ENCODE data around the gene ATP2B1.
"Not testable (repeated sequence)": the region's sequence is repeated elsewhere in the genome, so short reads cannot be mapped to it uniquely, and the experiment has no call there.

Gene ATP2B1

DNA sequence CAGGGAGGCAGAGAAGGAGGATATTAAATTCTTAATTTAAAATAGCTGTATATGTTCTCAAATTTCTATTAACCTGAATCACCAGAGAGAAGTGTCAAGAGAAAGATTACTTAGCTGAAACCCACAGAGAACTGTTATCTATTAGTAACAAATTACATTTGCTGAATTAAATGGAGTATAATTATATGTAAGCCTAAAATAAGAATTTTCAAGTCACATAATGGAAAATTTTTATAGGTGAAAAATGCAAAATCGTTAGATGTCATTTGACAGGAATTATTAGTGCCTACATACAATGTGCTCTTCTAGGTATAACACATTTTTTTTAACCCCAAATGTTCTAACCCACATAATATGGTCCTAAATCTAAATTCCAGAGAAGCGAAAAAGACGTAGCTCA is 4.1 kb upstream of the ATP2B1 start:
- DNase-seq (ENCODE audit: low read depth) = no peak

DNA sequence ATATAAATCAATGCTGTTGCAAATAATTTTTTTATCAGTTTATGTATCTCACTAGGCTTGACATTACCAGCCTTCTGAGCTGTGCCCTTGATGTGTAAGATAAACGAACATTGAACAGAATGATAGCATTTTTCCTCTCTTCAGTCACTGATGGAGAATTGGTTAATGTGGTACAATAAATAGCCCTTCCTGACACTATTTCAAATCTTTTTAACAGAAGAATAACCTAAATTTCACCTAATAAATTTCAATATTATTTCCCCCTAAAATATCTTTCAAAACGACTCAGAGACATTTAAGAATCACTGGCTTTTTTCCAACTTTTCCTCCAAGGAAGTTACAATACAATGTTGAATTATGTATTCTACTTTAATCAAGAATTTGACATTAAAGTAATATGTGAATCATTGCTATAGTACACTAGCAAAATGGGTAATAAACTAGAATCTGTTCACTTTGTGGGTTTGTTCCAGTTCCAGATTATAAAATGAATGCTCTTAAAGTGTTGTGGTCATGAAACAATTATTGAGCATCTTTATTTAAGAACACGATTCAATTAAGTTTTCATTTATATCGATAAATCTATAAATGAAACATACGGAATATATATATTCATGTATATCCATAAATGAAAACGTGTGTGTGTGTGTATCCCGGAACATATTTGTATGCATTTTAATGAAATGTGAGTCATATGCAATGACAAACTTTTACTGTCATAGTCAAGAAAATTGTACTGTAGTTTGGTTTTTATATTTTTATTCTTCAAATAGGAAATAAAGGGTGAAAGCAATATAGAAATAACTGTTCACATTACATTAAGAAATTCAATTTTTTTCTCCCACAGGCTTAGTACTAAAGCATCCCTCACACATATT is 2.5 kb upstream of the ATP2B1 start:
- DNase-seq (ENCODE audit: low read depth) = no peak

DNA sequence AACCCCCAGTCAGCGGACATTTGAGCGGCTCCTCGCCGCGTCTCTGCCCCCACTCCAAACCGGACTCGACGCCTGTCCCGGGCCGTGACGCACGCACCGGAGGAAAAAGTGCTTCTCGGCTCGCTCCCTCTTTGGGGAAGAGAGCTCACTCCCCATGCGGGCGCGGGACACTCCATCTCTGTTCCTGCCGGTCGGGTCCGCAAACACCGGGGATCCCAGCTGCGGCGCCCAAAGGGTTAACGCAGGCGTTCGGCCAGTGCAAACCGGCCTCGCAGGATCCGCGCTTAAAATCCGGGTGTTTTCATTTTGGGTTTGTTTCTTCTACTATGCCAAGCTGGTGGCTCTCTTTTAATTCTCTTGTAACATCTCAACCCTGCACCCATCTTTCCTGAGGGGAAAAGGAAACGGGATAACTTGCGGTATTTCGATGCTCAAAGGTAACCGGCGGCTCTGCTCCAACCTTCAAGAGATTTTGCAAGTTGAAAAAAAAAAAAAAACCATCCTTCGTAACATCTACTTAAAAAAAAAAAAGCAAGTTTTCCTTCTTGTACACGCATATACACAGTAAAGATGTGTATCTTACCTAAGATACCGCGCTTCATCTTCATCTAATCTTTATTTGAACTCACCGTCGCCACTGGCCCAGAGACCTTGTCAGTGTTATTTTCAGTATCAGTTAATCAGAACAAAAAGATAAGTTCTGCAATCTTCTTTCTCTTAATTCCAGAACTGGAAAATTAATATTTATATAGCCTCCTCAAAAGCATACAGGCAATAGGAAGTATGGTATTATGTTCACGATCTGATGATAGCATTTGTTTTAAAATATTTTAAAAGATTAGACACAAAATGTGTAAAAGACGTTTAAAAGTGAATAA is 1.6 kb upstream of the ATP2B1 start:
- peak; percentile 42 for DNase-seq (ENCODE audit: low read depth)

DNA sequence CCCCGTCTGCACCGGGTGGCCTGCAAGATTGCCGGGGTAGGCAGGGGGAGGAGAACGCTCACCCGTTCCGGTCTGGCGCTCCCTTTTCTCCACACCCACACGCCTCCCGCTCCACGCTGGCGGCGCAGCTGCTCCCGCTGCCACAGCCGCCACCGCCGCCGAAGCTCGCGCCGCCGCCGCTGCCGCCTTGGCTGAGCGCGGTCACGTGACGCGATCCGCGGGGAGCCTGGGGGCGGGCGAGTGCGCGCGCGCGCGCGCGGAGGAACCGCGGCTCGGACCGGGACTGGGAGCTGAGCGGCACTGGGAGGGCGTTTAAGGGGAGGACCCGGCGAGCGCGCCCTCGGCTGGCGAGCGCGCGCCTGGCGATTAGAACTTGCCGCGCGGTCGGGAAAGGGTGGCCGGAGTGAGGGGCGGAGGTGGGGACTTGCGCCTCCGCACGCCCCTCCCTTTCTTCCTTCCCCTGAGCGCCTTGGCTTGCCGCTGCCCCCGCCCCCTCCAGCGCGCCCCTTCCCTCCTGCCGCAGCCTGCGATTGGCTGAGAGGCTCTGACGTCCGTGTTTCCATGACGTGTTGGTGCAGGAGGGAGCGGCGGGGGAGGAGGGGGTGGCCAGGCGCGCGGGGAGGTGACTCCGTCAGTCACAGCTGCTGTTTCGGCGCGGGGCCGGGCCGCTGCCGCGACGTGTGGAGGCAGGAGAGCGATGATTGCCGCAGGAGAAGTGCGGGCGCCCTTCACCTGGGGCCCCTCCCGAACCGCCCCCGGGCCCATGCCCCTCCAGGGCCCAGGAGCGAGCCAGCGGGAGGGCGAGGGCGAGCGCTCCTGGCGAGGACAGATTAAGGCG is 738 bp upstream of the ATP2B1 start:
- peak; percentile 100 for DNase-seq (ENCODE audit: low read depth)

DNA sequence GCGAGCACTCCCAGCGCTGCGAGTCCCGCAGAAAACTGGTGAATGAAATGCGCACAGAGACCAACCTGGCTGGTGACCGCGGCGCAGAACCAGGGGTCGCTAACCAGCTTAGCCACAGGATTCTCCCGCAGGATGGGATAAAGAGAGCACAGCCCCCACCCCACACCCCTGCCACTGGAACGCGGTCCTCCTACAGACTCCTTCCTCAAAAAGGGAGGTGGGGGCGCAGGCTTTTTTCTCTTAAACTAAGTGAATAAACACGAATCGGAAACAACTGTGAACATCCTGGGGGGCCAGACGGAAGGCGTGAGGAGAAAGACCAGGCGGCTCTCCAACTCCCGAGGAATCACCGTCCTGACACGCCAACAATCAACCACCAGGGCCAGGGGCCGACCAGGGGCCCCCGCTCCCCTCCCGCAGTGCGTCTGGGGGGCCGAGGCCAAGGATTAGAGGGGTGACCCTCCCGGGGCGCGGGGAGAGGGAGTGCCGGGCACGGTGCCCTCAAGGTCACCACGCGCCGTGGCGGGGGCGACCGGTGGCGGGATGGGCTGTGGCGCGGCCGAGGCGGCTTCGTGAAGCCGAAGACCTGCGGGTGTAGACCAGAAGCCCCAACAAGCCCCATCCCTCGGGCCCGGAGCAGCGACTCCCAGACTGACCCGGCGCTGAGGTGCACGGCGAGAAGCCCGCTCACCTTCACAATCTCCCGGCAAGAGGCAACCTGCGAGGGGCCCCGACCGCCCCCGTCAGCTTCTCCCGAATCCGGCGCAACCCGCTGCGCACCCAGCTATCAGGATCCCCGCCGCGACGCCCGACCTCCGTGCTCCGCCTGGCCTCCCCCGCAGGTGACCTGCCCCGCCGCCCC is 704 bp downstream of the ATP2B1 start:
- DNase-seq (ENCODE audit: low read depth) = peak; percentile 40

DNA sequence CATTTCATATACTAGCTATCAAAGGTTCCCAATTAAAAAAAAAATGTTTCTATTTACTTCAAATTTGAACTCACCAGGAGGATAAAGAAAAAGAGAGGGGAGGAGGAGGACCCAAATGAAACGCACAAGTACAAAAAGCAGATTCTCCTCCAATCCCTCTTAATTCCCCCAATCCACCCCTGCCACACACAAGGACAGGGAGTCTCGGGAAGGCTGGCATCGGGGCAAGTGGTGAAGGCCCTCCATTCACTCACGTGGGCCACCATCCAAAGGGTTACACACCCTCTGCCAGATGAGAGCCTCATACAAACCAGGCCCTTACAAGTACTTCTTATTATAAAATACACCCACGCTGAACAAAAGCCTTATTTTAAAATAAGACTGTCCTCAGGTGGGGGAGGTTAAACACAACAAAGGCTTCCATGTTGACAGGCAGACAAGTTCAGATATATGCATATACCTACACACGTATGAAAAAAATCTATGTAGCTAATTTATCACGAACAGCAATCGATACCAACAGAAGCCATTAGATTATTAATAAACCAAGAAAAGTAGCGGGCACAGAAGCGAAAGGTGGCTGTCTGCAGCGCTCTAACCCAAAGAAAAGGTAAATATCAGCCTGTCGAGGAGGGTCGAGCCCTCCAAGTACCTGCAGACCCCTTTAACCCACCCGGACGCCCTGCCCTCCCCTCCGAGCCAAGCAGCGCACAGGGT is 1.5 kb downstream of the ATP2B1 start:
- DNase-seq (ENCODE audit: low read depth) = no peak

DNA sequence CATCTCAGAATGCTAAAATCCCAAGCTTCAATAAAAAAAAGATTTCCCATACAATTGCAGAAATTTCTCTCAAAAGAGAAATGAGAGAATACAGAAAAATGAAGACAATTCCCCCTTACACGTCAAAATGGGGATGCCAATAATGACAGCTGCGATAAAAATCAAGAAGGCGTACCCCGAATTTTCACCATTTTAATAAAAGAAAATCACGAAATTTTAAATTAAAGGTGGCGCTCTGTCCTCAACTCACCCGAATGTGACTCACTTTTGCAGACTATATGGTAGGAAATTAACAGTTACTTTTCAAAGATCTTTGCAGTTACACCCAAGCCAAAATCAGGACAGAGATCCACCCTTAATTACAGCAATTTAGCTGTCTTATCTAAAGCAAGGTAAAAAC is 2.1 kb downstream of the ATP2B1 start:
- no peak for DNase-seq (ENCODE audit: low read depth)

DNA sequence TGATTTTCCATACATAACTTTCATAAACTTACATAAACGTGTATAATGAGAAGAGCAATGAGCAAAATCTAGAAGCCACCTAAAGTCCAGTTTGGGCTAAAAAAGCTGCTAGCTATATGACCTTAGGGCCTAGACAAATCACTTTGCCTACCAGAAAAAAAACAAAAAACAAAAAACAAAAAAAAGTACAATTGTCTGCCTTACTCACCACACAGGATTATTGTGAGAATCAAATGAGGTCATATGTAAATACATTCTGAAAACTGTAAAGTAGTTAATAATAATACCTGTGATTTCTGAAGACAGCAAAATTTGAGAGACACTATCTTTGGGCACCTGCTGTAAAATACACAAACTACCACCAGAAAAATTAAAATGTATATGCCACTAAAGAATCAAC is 4.2 kb downstream of the ATP2B1 start:
- no peak for DNase-seq (ENCODE audit: low read depth)

DNA sequence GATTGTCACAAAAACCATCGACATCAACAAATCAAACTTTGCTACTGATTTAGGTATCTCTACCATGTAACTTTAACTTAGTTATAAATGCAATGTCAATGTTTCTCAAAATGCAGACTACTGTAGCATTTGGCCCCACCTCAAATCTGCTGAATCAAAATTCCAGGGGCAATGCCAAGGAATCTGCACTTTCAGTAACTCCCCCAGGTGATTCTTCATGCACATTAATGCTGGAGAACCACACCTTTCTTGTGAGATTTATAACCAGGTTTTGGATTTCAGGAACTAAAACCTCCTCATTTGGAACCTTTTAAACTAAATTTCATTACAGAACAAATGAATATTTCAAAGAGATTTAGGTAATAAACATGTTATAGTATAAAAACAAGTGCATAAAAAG is 4.9 kb downstream of the ATP2B1 start:
- DNase-seq (ENCODE audit: low read depth) = no peak

DNA sequence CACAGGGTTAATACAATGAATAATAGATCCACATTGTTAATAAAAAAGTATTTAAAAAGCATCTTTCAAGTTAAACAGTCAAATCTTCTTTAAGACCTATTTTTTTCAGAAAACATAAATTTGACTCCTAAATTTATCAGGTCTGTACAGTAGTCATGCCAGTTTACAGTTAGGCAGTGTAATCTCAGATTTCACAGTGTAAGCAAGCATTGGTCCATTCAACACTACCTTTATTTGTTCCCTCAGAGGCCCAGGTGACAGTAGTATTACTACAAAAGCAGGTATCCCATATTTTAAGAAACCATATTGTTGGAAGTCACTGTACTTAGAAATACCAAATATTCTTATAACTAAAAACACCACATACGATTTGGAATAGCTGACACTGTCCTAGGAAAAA is 6.1 kb downstream of the ATP2B1 start:
- no peak for DNase-seq (ENCODE audit: low read depth)

DNA sequence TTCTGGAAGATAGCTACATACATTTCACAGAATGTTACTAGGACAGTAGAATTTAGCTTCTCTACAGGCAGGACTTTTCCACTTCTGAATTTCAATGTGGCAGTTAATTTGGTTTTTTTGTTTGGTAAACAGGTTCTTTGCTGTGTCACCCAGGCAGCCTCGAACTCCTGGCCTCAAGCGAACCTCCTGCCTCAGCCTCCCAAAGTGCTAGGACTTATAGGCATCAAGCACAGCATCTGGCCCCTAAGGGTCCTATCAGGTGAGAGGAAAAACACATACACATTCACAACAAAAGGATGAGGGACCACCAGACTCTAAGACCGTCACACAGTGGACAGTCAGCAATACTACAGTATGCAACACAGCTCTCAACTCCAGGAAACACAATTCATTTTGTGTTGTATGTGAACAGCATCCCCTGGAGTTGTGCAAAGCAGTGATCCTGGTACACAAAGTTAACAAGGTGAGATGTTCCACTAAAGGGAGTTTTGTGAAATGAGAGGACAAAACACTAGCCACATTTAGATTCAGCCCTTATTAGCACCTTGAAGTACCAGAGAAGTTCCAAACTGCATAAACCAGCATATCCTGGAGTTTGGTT is 6.9 kb downstream of the ATP2B1 start:
- no peak for DNase-seq (ENCODE audit: low read depth)

DNA sequence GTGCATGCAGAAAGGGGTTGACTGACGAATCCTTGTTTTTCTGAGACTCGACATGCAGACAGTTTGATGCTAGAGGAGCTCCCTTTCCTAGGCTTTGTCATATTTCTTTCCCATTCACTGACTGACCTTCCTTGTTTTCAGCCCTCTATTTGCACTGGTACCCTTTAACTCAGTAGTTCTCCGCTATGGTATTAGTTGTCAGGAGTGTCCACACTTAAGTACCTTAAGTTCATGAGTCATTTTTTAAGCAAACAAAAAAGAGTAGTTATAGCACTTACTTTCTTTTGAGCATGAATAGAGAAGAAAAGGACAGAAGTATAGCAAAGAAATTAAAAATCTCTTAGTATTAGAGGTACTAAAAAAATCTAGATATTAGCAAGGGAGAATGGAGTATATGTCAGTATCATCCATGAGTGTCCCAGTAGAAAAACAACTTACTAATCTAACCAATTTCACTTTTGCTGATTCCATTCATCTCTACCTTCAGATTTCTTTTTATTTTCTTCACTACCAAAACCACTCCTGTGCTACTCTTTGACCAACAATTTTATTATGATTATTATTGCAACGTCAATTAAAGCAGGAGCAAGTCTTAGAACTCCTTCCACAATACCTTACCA is 8.3 kb downstream of the ATP2B1 start:
- no peak for DNase-seq (ENCODE audit: low read depth)

DNA sequence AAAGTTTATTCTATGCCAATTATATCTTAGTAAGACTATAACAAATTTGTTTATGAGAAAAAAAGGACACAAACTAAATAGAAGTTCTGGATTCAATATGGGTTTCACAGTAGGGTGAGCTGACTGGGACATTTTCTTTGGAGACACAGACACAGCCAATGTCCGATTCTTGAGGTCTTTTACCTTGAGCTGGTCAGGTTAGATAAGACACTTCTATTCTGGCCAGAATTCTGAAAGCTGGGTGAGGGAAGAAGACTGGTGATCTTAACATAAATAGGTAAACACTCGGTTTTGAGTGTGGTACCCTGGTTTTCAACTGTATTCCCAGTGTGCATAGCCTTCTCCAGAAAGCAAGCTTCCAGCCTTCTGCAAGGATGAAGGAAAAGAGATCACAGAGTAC is 10.0 kb downstream of the ATP2B1 start:
- DNase-seq (ENCODE audit: low read depth) = no peak

DNA sequence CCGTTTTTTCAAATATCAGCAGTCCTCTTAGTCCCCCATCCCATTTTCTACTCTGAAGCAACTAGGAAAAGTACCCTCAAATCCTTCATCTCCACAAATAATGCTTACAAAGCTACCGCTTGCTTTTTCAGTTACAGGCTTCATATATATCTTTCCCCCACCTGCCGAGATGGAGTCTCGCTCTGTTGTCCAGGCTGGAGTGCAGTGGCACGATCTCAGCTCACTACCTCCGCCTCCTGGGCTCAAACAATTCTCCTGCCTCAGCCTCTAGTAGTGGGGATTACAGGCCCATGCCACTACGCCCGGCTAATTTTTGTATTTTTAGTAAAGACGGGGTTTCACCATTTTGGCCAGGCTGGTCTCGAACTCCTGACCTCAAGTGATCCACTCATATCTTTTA is 10.9 kb downstream of the ATP2B1 start:
- not testable (repeated sequence) for DNase-seq (ENCODE audit: low read depth)

DNA sequence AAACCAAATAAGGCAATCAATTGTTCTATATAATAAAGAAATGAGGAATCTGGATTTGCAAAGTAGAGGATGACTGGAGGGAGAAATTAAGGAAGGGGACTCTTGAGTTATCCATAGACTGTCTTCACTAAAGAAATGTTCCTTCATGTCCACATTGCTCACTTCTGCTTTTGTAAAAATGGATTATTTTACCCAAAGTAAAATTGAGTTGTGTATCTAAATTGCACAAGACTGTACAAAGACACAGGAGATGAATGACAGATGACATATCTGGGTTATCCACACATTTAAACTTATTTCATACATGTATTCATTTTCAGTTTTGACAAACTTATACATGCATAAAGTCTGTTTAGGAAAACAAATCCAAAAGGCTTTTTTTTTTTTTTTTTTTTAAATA is 11.3 kb downstream of the ATP2B1 start:
- DNase-seq (ENCODE audit: low read depth) = no peak

DNA sequence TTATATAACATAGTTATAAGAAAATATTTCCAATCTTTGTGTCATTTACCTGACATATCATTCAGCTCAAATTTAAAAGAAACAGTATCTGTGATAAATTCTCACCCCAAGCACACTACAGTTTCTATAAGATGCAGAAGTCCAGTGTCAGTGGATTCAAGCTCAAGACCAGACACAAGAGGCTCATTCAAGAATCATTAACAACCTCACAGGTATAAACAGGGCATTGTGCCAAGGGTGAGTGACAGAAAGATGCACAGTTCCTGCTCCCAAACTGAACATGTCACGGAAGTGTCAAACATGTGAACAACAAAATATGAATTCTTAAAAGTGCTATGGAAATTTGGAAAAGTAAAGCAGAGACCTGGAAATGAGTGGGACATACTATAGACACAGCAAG is 12.8 kb downstream of the ATP2B1 start:
- no peak for DNase-seq (ENCODE audit: low read depth)

DNA sequence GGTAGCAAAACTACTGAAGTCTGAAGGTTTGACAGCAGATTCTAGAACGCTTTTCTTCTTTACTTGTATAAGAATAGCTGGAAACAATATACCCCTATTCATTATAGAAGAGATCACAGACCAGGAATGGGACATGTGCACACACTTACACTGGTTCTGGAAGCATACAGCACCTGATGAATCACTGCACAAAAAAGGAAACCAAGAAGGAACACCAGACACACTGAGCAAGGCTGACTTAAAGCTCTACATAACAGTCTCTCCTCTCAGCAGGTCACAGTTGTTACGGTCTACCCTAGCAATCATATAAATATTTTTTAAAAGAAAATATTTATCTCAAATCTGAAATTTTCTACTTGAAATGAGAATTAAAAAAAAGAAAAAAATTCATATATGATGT is 13.5 kb downstream of the ATP2B1 start:
- peak; percentile 78 for DNase-seq (ENCODE audit: low read depth)

DNA sequence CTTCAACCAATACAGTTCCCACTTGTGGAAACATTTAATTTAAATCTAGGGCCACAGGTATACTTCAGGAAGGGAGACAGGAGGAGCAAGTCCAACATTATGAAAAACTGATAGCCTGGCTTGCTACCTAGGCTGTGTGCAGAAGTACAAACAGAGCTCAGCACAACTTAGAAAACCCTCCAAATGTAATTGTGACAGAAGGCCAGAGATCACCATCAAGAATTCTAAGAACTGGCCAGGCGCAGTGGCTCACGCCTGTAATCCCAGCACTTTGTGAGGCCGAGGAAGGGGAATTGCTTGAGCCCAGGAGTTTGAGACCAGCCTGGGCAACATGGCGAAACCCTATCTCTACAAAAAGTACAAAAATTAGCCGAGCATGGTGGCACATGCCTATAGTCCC is 14.1 kb downstream of the ATP2B1 start:
- DNase-seq (ENCODE audit: low read depth) = no peak

DNA sequence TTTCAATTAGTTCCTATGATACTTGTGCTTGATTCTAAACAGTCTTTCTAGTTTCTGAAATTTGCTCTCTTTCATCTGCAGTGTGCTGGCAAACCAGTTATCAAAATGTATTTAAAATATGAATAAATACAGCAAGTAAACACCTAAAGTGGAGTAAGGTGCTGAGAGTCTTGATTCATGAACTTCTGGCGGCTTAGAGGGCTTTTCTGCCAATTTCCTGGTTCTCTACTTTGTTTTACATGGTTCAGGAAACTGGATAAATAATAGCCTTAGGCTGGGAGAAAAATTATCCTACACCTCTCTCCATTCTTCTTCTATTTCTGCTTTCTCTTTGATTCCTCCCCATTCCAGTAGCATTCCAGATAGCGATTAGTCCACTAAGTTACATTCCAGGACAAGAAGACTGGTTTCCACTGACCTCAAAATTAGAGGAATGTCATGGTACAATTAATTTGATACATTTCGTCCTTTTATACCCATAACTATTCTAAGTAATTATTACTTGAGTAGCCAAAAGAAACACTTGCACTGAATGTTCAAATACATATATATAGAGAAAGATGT is 14.9 kb downstream of the ATP2B1 start:
- DNase-seq (ENCODE audit: low read depth) = no peak

Measured in iris pigment epithelial cell (primary cell).